ENCODE measurements around the gene P3H4.

GRCh38 chr17:41781404-41782110 lies 30.2 kb downstream of the P3H4 start:
- TF ChIP-seq EZH2 (optimal IDR thresholded peaks at IDR 0.05; ENCODE audit: low read depth, low read length) (no peak), CTCF (IDR thresholded peaks at IDR 0.05; ENCODE audit: low read length) (no peak)
